HL-60 (cell line): ENCODE data around the gene ZER1.
A peak's percentile ranks its signal among the peaks of the same experiment; 100 is the strongest.

Experiments
- DNase-seq, 2 experiments: peaks; one replicate each; pipeline ENCODE4 v3.0.0-alpha.2; 2010 to 2020; ENCODE audit warnings: low read depth in 1 of 2, low spot score in 1 of 2
- H3K27ac ChIP-seq: fragments of 250-450 bp; sonication (Bioruptor Pico); replicated peaks from 2 replicates; pipeline ENCODE4 v1.5.1; 2020; ENCODE audit warnings: mild to moderate bottlenecking, moderate library complexity
- H3K27me3 ChIP-seq: fragments of 250-450 bp; sonication (Bioruptor Pico); 2 replicates; pipeline ENCODE4 v1.5.1; 2021; ENCODE audit warnings: mild to moderate bottlenecking, moderate library complexity; ENCODE audit not compliant: insufficient read depth, poor library complexity, severe bottlenecking
- H3K4me3 ChIP-seq: replicated peaks from 2 replicates; pipeline ENCODE4 v1.5.1; 2011; ENCODE audit warnings: mild to moderate bottlenecking, control low read depth, low read length; ENCODE audit not compliant: insufficient read depth
- GABPA ChIP-seq: IDR thresholded peaks from 2 replicates; pipeline ENCODE4 v1.6.1; 2012; ENCODE audit warnings: low read depth
- POLR2AphosphoS5 ChIP-seq: IDR thresholded peaks from 2 replicates; pipeline ENCODE4 v1.6.1; 2012; ENCODE audit warnings: low read depth
- SPI1 ChIP-seq: IDR thresholded peaks from 2 replicates; pipeline ENCODE4 v1.6.1; 2012; ENCODE audit warnings: low read depth, mild to moderate bottlenecking, borderline replicate concordance
- TF ChIP-seq, protein P1 (sequence below): IDR thresholded peaks from one replicate; pipeline ENCODE4 v1.5.1; 2011; ENCODE audit warnings: low read length, control low read depth, inconsistent platforms; ENCODE audit not compliant: insufficient read depth
- TF ChIP-seq, protein P2 (sequence below): IDR thresholded peaks from 2 replicates; pipeline ENCODE4 v1.6.1; 2012; ENCODE audit warnings: low read depth; ENCODE audit not compliant: insufficient replicate concordance

Gene ZER1

DNA sequence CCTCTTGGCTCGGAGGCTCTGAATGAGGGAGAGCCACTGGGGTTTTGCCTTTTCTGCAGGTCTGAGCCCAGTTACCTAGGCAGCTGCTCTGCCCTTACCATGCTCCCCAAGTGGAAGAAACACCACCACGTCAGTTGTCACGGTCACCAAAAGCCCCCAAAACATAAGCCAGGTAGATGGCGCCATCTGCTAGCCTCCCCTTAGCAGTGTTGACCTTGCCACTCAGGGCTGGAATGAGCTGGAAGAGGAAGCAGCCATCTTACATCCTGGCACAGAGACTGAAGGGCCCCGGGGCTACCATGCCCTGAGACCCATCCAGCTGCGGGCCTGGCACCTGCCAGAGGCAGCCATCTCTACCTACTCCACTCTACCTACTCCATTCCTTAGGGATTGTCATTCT lies 7.4 kb downstream of the ZER1 start:
- no peak for DNase-seq
- TF ChIP-seq, protein P1, sequence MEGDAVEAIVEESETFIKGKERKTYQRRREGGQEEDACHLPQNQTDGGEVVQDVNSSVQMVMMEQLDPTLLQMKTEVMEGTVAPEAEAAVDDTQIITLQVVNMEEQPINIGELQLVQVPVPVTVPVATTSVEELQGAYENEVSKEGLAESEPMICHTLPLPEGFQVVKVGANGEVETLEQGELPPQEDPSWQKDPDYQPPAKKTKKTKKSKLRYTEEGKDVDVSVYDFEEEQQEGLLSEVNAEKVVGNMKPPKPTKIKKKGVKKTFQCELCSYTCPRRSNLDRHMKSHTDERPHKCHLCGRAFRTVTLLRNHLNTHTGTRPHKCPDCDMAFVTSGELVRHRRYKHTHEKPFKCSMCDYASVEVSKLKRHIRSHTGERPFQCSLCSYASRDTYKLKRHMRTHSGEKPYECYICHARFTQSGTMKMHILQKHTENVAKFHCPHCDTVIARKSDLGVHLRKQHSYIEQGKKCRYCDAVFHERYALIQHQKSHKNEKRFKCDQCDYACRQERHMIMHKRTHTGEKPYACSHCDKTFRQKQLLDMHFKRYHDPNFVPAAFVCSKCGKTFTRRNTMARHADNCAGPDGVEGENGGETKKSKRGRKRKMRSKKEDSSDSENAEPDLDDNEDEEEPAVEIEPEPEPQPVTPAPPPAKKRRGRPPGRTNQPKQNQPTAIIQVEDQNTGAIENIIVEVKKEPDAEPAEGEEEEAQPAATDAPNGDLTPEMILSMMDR = no peak
- TF ChIP-seq SPI1 (no peak), POLR2AphosphoS5 (no peak), GABPA (no peak)
- TF ChIP-seq, protein P2, sequence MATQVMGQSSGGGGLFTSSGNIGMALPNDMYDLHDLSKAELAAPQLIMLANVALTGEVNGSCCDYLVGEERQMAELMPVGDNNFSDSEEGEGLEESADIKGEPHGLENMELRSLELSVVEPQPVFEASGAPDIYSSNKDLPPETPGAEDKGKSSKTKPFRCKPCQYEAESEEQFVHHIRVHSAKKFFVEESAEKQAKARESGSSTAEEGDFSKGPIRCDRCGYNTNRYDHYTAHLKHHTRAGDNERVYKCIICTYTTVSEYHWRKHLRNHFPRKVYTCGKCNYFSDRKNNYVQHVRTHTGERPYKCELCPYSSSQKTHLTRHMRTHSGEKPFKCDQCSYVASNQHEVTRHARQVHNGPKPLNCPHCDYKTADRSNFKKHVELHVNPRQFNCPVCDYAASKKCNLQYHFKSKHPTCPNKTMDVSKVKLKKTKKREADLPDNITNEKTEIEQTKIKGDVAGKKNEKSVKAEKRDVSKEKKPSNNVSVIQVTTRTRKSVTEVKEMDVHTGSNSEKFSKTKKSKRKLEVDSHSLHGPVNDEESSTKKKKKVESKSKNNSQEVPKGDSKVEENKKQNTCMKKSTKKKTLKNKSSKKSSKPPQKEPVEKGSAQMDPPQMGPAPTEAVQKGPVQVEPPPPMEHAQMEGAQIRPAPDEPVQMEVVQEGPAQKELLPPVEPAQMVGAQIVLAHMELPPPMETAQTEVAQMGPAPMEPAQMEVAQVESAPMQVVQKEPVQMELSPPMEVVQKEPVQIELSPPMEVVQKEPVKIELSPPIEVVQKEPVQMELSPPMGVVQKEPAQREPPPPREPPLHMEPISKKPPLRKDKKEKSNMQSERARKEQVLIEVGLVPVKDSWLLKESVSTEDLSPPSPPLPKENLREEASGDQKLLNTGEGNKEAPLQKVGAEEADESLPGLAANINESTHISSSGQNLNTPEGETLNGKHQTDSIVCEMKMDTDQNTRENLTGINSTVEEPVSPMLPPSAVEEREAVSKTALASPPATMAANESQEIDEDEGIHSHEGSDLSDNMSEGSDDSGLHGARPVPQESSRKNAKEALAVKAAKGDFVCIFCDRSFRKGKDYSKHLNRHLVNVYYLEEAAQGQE = no peak
- H3K27ac ChIP-seq = no peak overlapping the region

DNA sequence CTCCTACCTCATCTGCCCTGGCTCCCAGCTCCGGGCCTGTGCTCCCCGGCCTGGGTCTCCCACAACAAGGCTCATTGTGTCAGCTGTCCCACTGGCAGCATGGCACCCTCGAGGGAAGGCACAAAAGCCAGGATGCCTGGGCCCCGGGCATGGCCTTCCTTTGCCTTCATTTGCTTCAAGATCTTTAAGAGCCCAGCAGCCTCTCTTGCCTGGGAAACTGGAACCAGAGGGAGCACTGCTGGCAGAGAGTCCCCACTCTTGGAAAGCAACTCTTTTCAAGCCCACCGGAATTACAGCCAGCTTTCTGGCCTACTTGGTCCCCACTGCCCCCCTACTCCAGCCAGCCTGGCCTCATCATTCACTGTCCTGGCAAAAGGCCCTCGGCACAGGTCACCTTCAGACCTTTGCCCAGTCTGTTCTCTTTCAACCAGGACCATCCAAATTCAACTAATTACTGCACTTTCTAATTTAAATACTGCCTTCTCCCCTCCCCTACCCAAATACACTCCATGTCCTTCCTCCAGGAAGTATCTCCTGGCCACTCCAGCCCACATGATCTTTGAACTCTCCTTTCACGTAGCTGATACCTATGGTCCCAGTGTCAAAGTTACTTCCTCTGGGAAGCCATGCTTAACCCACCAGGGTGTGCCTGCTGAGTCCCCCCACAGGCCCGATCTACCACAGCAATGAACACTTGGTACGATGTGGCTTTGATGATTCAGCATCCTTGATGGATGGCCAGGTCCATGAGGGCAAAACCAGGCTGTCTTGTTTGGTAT lies 8.9 kb downstream of the ZER1 start:
- Histone ChIP-seq H3K27me3 (no peaks in the 10 kb centered on the region), H3K4me3 (no peak overlapping the region), H3K27ac (no peak overlapping the region)
- no peak for TF ChIP-seq SPI1
- TF ChIP-seq POLR2AphosphoS5 = no peak
- TF ChIP-seq, protein P1 = no peak
- TF ChIP-seq, protein P2 = no peak
- TF ChIP-seq GABPA = no peak
- DNase-seq = no peak

More for the DNA sequence above, 7.4 kb downstream of the ZER1 start:
- Histone ChIP-seq H3K27me3 (no peaks in the 10 kb centered on the region), H3K4me3 (no peak overlapping the region)

DNA sequence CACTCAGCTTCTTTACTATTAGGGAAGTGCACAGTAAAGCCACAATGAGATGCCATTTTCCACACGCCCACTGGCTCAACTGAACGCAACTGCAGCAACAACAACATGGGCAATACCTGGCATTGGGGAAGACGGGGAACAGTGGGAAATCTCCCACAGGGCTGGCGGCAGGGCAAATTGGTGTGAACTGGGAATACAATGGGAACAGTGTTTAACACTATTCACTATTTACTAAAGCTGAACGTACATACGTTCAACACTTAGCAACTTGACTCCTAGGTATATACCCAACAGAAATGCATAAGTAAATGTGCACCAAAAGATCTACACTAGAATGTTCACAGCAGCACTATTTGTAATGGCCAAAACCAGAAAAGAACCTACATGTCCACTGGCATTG lies 14.1 kb downstream of the ZER1 start:
- no peak overlapping the region for H3K4me3 ChIP-seq
- no peak overlapping the region for H3K27ac ChIP-seq
- TF ChIP-seq, protein P2 = no peak
- TF ChIP-seq SPI1 = peak; percentile 68; the same call in 1 of the 2 replicates
- DNase-seq = peak in 1 of 2 experiments; percentile 25
- no peaks in the 10 kb centered on the region for H3K27me3 ChIP-seq
